ENCODE measurements around the gene NUDT1. TPM values are rescaled to one million over a fixed set of nuclear protein-coding genes. Genes with fewer than 3 reads are reported as not detected.

Gene NUDT1
- total and polyA plus RNA-seq, 2 donors (not counting 1 experiment from before 2014, with no cell fraction given) = 19.8 to 28.4 TPM

- Histone ChIP-seq H3K27ac (ENCODE audit: insufficient read depth, low read length) (no peak overlapping the region), H3K27me3 (ENCODE audit: control insufficient read depth, insufficient read depth, low read length) (no peaks in the 10 kb centered on the region), H4K20me1 (ENCODE audit: control insufficient read depth, extremely low read depth, insufficient read depth, low read length) (no peaks in the 10 kb centered on the region), H3K9ac (ENCODE audit: insufficient read depth, low read length) (no peak overlapping the region), H3K79me2 (ENCODE audit: control insufficient read depth, insufficient read depth, low read length) (peaks cover 27% of the 10 kb centered on the region), H3K36me3 (ENCODE audit: control insufficient read depth, insufficient read depth, low read length) (peaks cover 17% of the 10 kb centered on the region), H3K4me2 (ENCODE audit: extremely low read depth, insufficient read depth, low read length) (no peak overlapping the region), H3K4me1 (ENCODE audit: control insufficient read depth, extremely low read depth, insufficient read depth, low read length) (peaks cover 5% of the 10 kb centered on the region), H3K9me3 (ENCODE audit: control insufficient read depth, insufficient read depth, low read depth, low read length) (no peaks in the 10 kb centered on the region), H3K4me3 (replicated peaks in 1 of 4; ENCODE audit: control extremely low read depth in 1 of 4, insufficient read depth in 1 of 4, low read depth in 3 of 4, low read length in 4 of 4) (no peak overlapping the region), H2AFZ (ENCODE audit: low read length) (no peak overlapping the region)
- no peak for DNase-seq (ENCODE audit: low read depth in 2 of 2)
- TF ChIP-seq, protein P1, sequence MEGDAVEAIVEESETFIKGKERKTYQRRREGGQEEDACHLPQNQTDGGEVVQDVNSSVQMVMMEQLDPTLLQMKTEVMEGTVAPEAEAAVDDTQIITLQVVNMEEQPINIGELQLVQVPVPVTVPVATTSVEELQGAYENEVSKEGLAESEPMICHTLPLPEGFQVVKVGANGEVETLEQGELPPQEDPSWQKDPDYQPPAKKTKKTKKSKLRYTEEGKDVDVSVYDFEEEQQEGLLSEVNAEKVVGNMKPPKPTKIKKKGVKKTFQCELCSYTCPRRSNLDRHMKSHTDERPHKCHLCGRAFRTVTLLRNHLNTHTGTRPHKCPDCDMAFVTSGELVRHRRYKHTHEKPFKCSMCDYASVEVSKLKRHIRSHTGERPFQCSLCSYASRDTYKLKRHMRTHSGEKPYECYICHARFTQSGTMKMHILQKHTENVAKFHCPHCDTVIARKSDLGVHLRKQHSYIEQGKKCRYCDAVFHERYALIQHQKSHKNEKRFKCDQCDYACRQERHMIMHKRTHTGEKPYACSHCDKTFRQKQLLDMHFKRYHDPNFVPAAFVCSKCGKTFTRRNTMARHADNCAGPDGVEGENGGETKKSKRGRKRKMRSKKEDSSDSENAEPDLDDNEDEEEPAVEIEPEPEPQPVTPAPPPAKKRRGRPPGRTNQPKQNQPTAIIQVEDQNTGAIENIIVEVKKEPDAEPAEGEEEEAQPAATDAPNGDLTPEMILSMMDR (conservative IDR thresholded peaks at IDR 0.05 in 1 of 2, IDR thresholded peaks at IDR 0.05 in 1 of 2; ENCODE audit: low read depth in 1 of 2, low read length in 2 of 2) = no peak
- TF ChIP-seq EZH2 (IDR thresholded peaks at IDR 0.05; ENCODE audit: low read length, missing control alignments) = no peak
Observed at GRCh38 chr7:2228921-2229320, 13.1 kb upstream of the NUDT1 start.

DNA sequence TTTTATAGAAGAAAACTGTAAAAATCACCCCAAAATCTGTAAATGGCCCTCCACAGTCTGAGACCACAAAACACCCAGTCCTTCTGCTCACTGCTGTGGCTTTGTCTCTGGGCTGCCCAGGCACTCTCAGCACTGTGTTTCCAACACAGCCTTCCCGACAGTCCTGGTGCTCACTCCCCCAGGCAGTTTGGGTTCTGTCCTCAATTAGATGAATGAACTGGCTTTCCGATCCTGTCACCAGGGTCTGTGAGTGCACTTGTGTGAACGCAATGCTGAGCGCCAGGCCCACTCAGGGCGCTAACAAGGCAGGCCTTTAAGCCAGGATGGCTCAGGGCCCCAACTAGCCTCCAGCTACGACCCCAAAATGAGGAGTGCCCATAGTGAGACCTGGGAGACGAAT, 12.6 kb upstream of the NUDT1 start:
- no peak for DNase-seq (ENCODE audit: low read depth in 2 of 2)
- Histone ChIP-seq H3K79me2 (ENCODE audit: control insufficient read depth, insufficient read depth, low read length) (peaks cover 27% of the 10 kb centered on the region), H3K36me3 (ENCODE audit: control insufficient read depth, insufficient read depth, low read length) (peaks cover 17% of the 10 kb centered on the region), H4K20me1 (ENCODE audit: control insufficient read depth, extremely low read depth, insufficient read depth, low read length) (no peaks in the 10 kb centered on the region), H3K9me3 (ENCODE audit: control insufficient read depth, insufficient read depth, low read depth, low read length) (no peaks in the 10 kb centered on the region), H3K4me2 (ENCODE audit: extremely low read depth, insufficient read depth, low read length) (no peak overlapping the region), H3K9ac (ENCODE audit: insufficient read depth, low read length) (no peak overlapping the region), H3K4me3 (replicated peaks in 1 of 4; ENCODE audit: control extremely low read depth in 1 of 4, insufficient read depth in 1 of 4, low read depth in 3 of 4, low read length in 4 of 4) (no peak overlapping the region), H3K27ac (ENCODE audit: insufficient read depth, low read length) (no peak overlapping the region), H3K4me1 (ENCODE audit: control insufficient read depth, extremely low read depth, insufficient read depth, low read length) (peaks cover 5% of the 10 kb centered on the region), H2AFZ (ENCODE audit: low read length) (no peak overlapping the region), H3K27me3 (ENCODE audit: control insufficient read depth, insufficient read depth, low read length) (no peaks in the 10 kb centered on the region)
- TF ChIP-seq EZH2 (IDR thresholded peaks at IDR 0.05; ENCODE audit: low read length, missing control alignments) = no peak
- TF ChIP-seq, protein P1 (conservative IDR thresholded peaks at IDR 0.05 in 1 of 2, IDR thresholded peaks at IDR 0.05 in 1 of 2; ENCODE audit: low read depth in 1 of 2, low read length in 2 of 2) = no peak

DNA sequence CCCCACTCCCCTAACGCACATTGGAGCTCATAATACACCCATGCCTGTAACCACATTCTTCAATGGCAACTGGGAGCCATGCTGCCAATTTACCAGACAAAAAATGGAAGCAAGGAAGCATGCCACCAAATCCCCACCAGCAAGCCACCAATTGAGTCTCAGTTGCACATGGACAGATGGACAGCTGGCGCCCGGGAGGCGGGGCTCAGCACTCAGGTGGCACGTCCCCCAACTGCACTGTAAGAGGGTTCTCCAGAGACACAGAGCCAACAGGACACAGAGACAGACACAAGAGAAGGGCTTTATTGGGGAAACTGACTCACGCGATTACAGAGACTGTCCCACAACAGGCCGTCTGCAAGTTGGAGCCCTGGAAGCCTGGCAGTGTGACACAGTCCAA, 11.8 kb upstream of the NUDT1 start:
- Histone ChIP-seq H3K36me3 (ENCODE audit: control insufficient read depth, insufficient read depth, low read length) (peaks cover 15% of the 10 kb centered on the region), H3K4me1 (ENCODE audit: control insufficient read depth, extremely low read depth, insufficient read depth, low read length) (peaks cover 5% of the 10 kb centered on the region), H2AFZ (ENCODE audit: low read length) (no peak overlapping the region), H3K4me2 (ENCODE audit: extremely low read depth, insufficient read depth, low read length) (no peak overlapping the region), H3K4me3 (replicated peaks in 1 of 4; ENCODE audit: control extremely low read depth in 1 of 4, insufficient read depth in 1 of 4, low read depth in 3 of 4, low read length in 4 of 4) (no peak overlapping the region), H3K27me3 (ENCODE audit: control insufficient read depth, insufficient read depth, low read length) (no peaks in the 10 kb centered on the region), H3K79me2 (ENCODE audit: control insufficient read depth, insufficient read depth, low read length) (peaks cover 27% of the 10 kb centered on the region), H3K9me3 (ENCODE audit: control insufficient read depth, insufficient read depth, low read depth, low read length) (no peaks in the 10 kb centered on the region), H3K9ac (ENCODE audit: insufficient read depth, low read length) (no peak overlapping the region), H3K27ac (ENCODE audit: insufficient read depth, low read length) (no peak overlapping the region), H4K20me1 (ENCODE audit: control insufficient read depth, extremely low read depth, insufficient read depth, low read length) (no peaks in the 10 kb centered on the region)
- TF ChIP-seq EZH2 (IDR thresholded peaks at IDR 0.05; ENCODE audit: low read length, missing control alignments) = no peak
- TF ChIP-seq, protein P1 (conservative IDR thresholded peaks at IDR 0.05 in 1 of 2, IDR thresholded peaks at IDR 0.05 in 1 of 2; ENCODE audit: low read depth in 1 of 2, low read length in 2 of 2) = no peak
- no peak for DNase-seq (ENCODE audit: low read depth in 2 of 2)
